Spleen (tissue), 11 donors: ENCODE data around the gene ARHGDIB. TPM values are rescaled to one million over a fixed set of nuclear protein-coding genes. Genes with fewer than 3 reads are reported as not detected.

Experiments used
- DNase-seq: peaks from one replicate; pipeline ENCODE4 v3.0.0-alpha.2; 2020
- H3K27ac ChIP-seq, 8 donors: fragments of 200-600 bp; sonication (generic) in 7 of 8; 1 replicate in 4 of 8; 2 replicates in 4 of 8; pipeline versions ENCODE4 v1.5.0 to v1.8.0; 2016 to 2021; ENCODE audit warnings: inconsistent platforms in 4 of 8, mild to moderate bottlenecking in 4 of 8, moderate library complexity in 1 of 8
- H3K27me3 ChIP-seq, 7 donors: fragments of 200-600 bp; sonication (generic) in 6 of 7; replicated peaks in 1 of 7; 1 replicate in 4 of 7; 2 replicates in 3 of 7; pipeline versions ENCODE4 v1.5.0 to v1.8.0; 2016 to 2021; ENCODE audit warnings: inconsistent platforms in 3 of 7, mild to moderate bottlenecking in 1 of 7
- H3K36me3 ChIP-seq, 6 donors: fragments of 200-600 bp; sonication (generic) in 5 of 6; 1 replicate in 4 of 6; 2 replicates in 2 of 6; pipeline versions ENCODE4 v1.5.0 to v1.8.0; 2016 to 2021; ENCODE audit warnings: inconsistent platforms in 2 of 6
- H3K4me1 ChIP-seq, 6 donors: fragments of 200-600 bp; sonication (generic) in 5 of 6; 1 replicate in 3 of 6; 2 replicates in 3 of 6; pipeline versions ENCODE4 v1.5.0 to v1.8.0; 2016 to 2021; ENCODE audit warnings: inconsistent platforms in 3 of 6
- H3K4me3 ChIP-seq, 8 donors: fragments of 200-600 bp; sonication (generic) in 7 of 8; 1 replicate in 4 of 8; 2 replicates in 4 of 8; pipeline versions ENCODE4 v1.5.0 to v1.8.0; 2016 to 2021; ENCODE audit warnings: inconsistent platforms in 4 of 8, mild to moderate bottlenecking in 4 of 8, moderate library complexity in 2 of 8
- H3K9me3 ChIP-seq, 8 donors: fragments of 200-600 bp; sonication (generic) in 7 of 8; 1 replicate in 4 of 8; 2 replicates in 4 of 8; pipeline versions ENCODE4 v1.5.0 to v1.8.0; 2016 to 2021; ENCODE audit warnings: inconsistent platforms in 4 of 8
- POLR2A ChIP-seq, 3 donors: fragments of 450-650 bp; IDR thresholded peaks; one replicate each; pipeline ENCODE4 v1.5.1; 2017; ENCODE audit warnings: antibody characterized with exemption in 3 of 3, mild to moderate bottlenecking in 1 of 3
- POLR2AphosphoS5 ChIP-seq, 3 donors: sonication (generic); formaldehyde crosslinking; IDR thresholded peaks; one replicate each; pipeline ENCODE4 v1.5.1; 2017; ENCODE audit warnings: antibody characterized with exemption in 3 of 3
- WGBS, 5 donors: extraction: QIAGEN DNeasy Blood & Tissue Kit in 3 of 5; methylation state at CpG; one replicate each; pipeline versions ENCODE4 v1.1.5 to v1.1.7; 2013 to 2018; 5-methylcytosine and 5-hydroxymethylcytosine counted together
- intact Hi-C: fragments of 100-400 bp; cut with DNase I; formaldehyde crosslinking; loops from one replicate; pipeline ENCODE4 v1.15.0; 2023; ENCODE audit warnings: low total_unique reads
- polyA plus RNA-seq, 3 donors: library from polyadenylated mRNA; stranded (reverse); fragments of 200-250 nt; gene quantifications; one replicate each; pipeline ENCODE4 v1.2.1, GENCODE V29; 2013
- total RNA-seq, 7 donors: library from RNA; depleted of rRNA in 3 of 7; stranded (reverse); fragments of >200 nt in 3 of 7; fragmentation: NEBNext Ultra II Directional in 4 of 7; extraction: Animal tissue kit (Norgen Biotek cat#: 25700) in 4 of 7; gene quantifications; one replicate each; pipeline versions ENCODE4 v1.1.0 to v1.2.1, GENCODE V29; 2016 to 2021
- TF ChIP-seq, protein P1 (sequence below), 11 experiments: fragments of 200-600 bp in 7 of 11; fragments of 450-650 bp in 4 of 11; sonication (generic) in 4 of 11; IDR thresholded peaks in 8 of 11; conservative IDR thresholded peaks in 3 of 11; 1 replicate in 7 of 11; 2 replicates in 4 of 11; pipeline versions ENCODE4 v1.4.0 to v1.8.0; 2016 to 2021; ENCODE audit warnings: antibody characterized with exemption in 11 of 11, inconsistent platforms in 4 of 11, mild to moderate bottlenecking in 1 of 11
- donor health status: healthy with polysubstance abuse.
- donor health status: DM: no; HTN: no; CAD: no; lungs with moderate emphysema.
- donor health status: DM: no; HTN: no; CAD: no.
- donor health status: Bipolar disorder and iron deficiency.
- donor health status: healthy.
- donor health status: DM: no; HTN: no; CAD: no.
- donor health status: DM: yes; HTN: yes; CAD: no.

The ARHGDIB gene
- total and polyA plus RNA-seq, 10 donors: 537 to 1,063 (median 786) TPM

DNA sequence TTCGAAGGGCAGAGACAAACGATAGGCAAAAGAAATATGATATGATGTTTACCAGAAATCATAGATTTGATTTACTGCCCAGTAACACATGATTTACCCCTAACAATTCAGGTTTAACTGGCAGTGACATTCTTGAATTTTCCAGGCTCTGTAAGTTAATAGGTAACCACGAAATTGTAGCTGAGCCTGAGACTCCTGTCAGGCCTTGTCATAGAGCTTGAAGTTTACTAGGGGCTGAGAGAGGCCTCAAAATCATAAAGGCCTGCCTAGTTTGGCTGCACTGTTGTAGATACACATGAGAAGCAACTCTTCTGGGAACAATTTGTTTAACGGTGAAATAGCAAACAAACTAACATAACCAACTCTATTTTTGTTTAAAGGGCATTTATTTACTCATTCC lies 26.4 kb downstream of the ARHGDIB start:
- intact Hi-C loops: no loop called here

DNA sequence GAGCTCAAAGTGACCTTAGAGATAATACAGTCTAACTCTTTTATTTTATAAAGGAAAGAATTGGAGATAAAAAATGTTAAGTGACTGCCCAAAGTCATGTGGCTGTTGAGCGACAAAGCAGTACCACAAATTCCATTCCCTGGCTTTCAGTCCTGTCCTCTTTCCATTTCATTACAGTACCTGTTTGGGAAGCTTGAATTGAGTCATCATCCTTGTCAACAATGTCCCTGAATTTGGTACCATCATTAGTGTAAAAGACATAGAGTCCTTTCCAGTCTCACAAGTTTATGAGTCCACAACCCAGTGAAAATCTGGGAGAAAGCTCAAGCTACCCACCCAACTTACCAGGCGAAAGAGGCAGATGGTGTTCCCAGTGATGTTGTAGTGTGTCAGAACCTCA lies 26.9 kb downstream of the ARHGDIB start:
- peaks cover 0 to 35% (median 1%) of the 10 kb centered on the region in 6 donors for H3K4me1 ChIP-seq
- H3K36me3 ChIP-seq: peaks cover 0 to 85% (median 8%) of the 10 kb centered on the region in 6 donors
- whole genome bisulfite sequencing, 5 donors: 94 to 99% (median 96%) methylated on average over 2 of the region's 2 CpGs
- H3K9me3 ChIP-seq: no peaks in the 10 kb centered on the region
- H3K27me3 ChIP-seq: no peaks in the 10 kb centered on the region
- DNase-seq: no peak
- TF ChIP-seq POLR2A (IDR thresholded peaks at IDR 0.05): no peak
- TF ChIP-seq, protein P1, sequence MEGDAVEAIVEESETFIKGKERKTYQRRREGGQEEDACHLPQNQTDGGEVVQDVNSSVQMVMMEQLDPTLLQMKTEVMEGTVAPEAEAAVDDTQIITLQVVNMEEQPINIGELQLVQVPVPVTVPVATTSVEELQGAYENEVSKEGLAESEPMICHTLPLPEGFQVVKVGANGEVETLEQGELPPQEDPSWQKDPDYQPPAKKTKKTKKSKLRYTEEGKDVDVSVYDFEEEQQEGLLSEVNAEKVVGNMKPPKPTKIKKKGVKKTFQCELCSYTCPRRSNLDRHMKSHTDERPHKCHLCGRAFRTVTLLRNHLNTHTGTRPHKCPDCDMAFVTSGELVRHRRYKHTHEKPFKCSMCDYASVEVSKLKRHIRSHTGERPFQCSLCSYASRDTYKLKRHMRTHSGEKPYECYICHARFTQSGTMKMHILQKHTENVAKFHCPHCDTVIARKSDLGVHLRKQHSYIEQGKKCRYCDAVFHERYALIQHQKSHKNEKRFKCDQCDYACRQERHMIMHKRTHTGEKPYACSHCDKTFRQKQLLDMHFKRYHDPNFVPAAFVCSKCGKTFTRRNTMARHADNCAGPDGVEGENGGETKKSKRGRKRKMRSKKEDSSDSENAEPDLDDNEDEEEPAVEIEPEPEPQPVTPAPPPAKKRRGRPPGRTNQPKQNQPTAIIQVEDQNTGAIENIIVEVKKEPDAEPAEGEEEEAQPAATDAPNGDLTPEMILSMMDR (IDR thresholded peaks at IDR 0.05 in 8 of 11, conservative IDR thresholded peaks at IDR 0.05 in 3 of 11): no peak
- TF ChIP-seq POLR2AphosphoS5 (IDR thresholded peaks at IDR 0.05): no peak
- H3K27ac ChIP-seq: no peak overlapping the region
- H3K4me3 ChIP-seq: no peak overlapping the region
- intact Hi-C loops: no loop called here

More for the DNA sequence above, 26.4 kb downstream of the ARHGDIB start:
- Histone ChIP-seq H3K9me3 (no peaks in the 10 kb centered on the region), H3K27me3 (no peaks in the 10 kb centered on the region), H3K36me3 (peaks cover 0 to 80% (median 8%) of the 10 kb centered on the region in 6 donors), H3K4me1 (peaks cover 0 to 40% (median 3%) of the 10 kb centered on the region in 6 donors), H3K27ac (no peak overlapping the region), H3K4me3 (no peak overlapping the region)
- TF ChIP-seq POLR2AphosphoS5 (IDR thresholded peaks at IDR 0.05) (no peak), POLR2A (IDR thresholded peaks at IDR 0.05) (no peak)
- TF ChIP-seq, protein P1 (IDR thresholded peaks at IDR 0.05 in 8 of 11, conservative IDR thresholded peaks at IDR 0.05 in 3 of 11): no peak
- 83 to 90% (median 87%) methylated on average over 4 of the region's 4 CpGs for WGBS, 5 donors
- no peak for DNase-seq

DNA sequence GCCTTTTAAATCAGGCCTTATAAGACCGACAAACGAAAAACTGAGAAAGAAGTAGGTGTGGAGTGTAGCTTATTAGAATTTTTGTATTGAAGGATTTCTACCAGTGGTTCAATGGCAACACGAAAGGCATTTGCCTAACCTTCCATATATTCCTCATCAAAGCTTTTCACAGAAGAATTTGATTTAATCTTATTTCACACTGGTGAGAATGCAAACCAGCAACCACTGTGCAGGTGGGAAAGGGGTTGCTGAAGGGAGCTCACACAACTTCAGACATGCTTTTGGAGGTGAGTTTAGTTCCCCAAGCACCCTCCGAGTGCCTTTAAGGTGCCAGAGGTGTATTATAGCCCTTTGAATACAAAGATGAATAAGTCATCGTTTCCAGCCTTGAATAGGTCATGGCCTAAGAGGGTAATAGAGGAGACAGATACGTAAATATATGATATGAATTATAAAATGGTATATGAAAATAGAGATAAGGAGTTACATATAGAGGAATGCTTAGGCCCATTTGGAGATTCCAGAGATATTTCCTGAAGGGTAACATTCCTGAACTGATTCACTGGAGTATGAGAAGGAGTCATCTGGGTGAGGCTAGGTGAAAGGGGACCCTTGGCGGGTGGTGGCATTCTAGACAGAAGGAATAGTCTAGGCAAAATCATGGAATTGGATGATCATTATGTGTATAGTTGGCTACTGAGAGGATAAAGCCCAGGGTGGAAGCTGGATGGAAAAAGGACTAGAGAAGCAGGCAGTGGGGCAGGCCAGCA lies 29.4 kb downstream of the ARHGDIB start:
- intact Hi-C loops: no loop called here

DNA sequence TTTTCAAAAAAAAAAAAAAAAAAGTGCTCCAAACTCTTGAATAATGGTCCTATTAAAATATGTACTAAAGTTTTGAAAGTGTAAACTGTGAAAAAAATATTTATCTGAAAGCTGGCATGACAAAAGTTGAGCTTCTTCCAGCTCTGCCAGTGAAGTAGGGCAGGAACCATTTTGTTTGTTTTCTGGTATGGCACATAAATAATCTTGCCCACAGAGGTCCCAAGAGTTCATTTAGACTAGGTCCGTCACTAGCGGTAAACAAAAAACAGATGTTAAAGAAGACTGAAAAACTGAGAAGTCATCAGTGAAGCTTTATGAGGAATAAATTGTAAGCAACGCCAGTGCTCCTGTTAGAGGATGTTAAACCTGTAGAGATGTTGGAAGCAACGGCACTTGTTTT lies 30.0 kb downstream of the ARHGDIB start:
- no peak for DNase-seq
- no peak overlapping the region for H3K4me3 ChIP-seq
- TF ChIP-seq, protein P1 (IDR thresholded peaks at IDR 0.05 in 8 of 11, conservative IDR thresholded peaks at IDR 0.05 in 3 of 11): no peak
- no peak for TF ChIP-seq POLR2AphosphoS5 (IDR thresholded peaks at IDR 0.05)
- peaks cover 0 to 15% (median 0%) of the 10 kb centered on the region in 6 donors for H3K4me1 ChIP-seq
- no peaks in the 10 kb centered on the region for H3K9me3 ChIP-seq
- no peak overlapping the region for H3K27ac ChIP-seq
- intact Hi-C loops: no loop called here
- peaks cover 0 to 83% (median 8%) of the 10 kb centered on the region in 6 donors for H3K36me3 ChIP-seq
- 92 to 97% (median 96%) methylated on average over 4 of the region's 4 CpGs for WGBS, 5 donors
- H3K27me3 ChIP-seq: no peaks in the 10 kb centered on the region

More for the DNA sequence above, 29.4 kb downstream of the ARHGDIB start:
- no peak for DNase-seq
- H3K36me3 ChIP-seq: peaks cover 0 to 89% (median 8%) of the 10 kb centered on the region in 6 donors
- H3K27me3 ChIP-seq: no peaks in the 10 kb centered on the region
- no peak overlapping the region for H3K27ac ChIP-seq
- no peak overlapping the region for H3K4me3 ChIP-seq
- no peaks in the 10 kb centered on the region for H3K9me3 ChIP-seq
- TF ChIP-seq, protein P1 (IDR thresholded peaks at IDR 0.05 in 8 of 11, conservative IDR thresholded peaks at IDR 0.05 in 3 of 11): no peak
- TF ChIP-seq POLR2A (IDR thresholded peaks at IDR 0.05) (no peak), POLR2AphosphoS5 (IDR thresholded peaks at IDR 0.05) (no peak)
- WGBS, 5 donors: 94 to 97% (median 97%) methylated on average over 7 of the region's 7 CpGs
- peaks cover 0 to 15% (median 0%) of the 10 kb centered on the region in 6 donors for H3K4me1 ChIP-seq
